A549 (cell line): ENCODE measurements around the gene CDK14. TPM values are rescaled to one million over a fixed set of nuclear protein-coding genes. Genes with fewer than 3 reads are reported as not detected.

ENCODE experiments used
- ATAC-seq, 2 experiments: fragments of 200-7000 bp in 1 of 2; fragments of >200 bp in 1 of 2; cut with Nextera tagmentation in 1 of 2; cut with Tn5 transposase in 1 of 2; 3 replicates each; pipeline versions ENCODE4 v1.8.0 to v1.9.1; 2018 to 2020; ENCODE audit warnings: mild to moderate bottlenecking in 1 of 2, moderate library complexity in 1 of 2
- CTCF ChIA-PET: fragments of 300-600 bp; sonication (Branson Sonifier 250); formaldehyde crosslinking; extraction: SDS; loops from one replicate; lab custom pipeline; 2021; ENCODE audit warnings: antibody characterized with exemption, inconsistent platforms; lab: Yijun Ruan, JAX
- POLR2A ChIA-PET: fragments of 350-600 bp; formaldehyde crosslinking; extraction: SDS; loops from one replicate; lab custom pipeline; 2021; ENCODE audit warnings: antibody characterized with exemption, inconsistent platforms; lab: Yijun Ruan, JAX
- DNase-seq, 2 experiments: peaks; one replicate each; pipeline versions ENCODE4 v3.0.0 to v3.0.0-alpha.2; 2011 to 2016; ENCODE audit warnings: low read depth in 1 of 2, low spot score in 1 of 2
- FAIRE-seq: peaks from 2 replicates; lab custom pipeline; 2011; peaks lifted over from hg19 to GRCh38; lab: Jason Lieb, UNC
- H3K27ac ChIP-seq, 2 experiments: fragments of >200 bp; sonication (Bioruptor Twin); formaldehyde crosslinking; 3 replicates each; pipeline ENCODE4 v1.5.1; 2016 to 2017
- H3K4me1 ChIP-seq: fragments of >200 bp; sonication (Bioruptor Twin); formaldehyde crosslinking; 3 replicates; pipeline ENCODE4 v1.6.1; 2016
- H3K4me2 ChIP-seq: fragments of >200 bp; sonication (Bioruptor Twin); formaldehyde crosslinking; 3 replicates; pipeline ENCODE4 v1.6.1; 2016
- H3K4me3 ChIP-seq: fragments of >200 bp; sonication (Bioruptor Twin); formaldehyde crosslinking; 3 replicates; pipeline ENCODE4 v1.5.1; 2016
- H3K9me3 ChIP-seq: fragments of >200 bp; sonication (Bioruptor Twin); formaldehyde crosslinking; 3 replicates; pipeline ENCODE4 v1.6.1; 2016
- BHLHE40 ChIP-seq: IDR thresholded peaks from 2 replicates; pipeline ENCODE4 v1.6.1; 2012; ENCODE audit warnings: low read depth, low read length, inconsistent platforms
- CEBPB ChIP-seq, 2 experiments: fragments of >200 bp in 1 of 2; sonication (Bioruptor Twin) in 1 of 2; formaldehyde crosslinking in 1 of 2; IDR thresholded peaks; 2 replicates each; pipeline ENCODE4 v1.6.1; 2012 to 2016
- CHD2 ChIP-seq: fragments of 150-350 bp; IDR thresholded peaks from 2 replicates; pipeline ENCODE4 v1.6.1; 2014; ENCODE audit warnings: low read length; ENCODE audit not compliant: partially characterized antibody
- CHD4 ChIP-seq: fragments of 200-600 bp; sonication (generic); IDR thresholded peaks from 2 replicates; pipeline ENCODE4 v1.6.1; 2016; ENCODE audit warnings: antibody characterized with exemption, mild to moderate bottlenecking, borderline replicate concordance
- EHF ChIP-seq: fragments of 250-450 bp; sonication (Bioruptor Pico); IDR thresholded peaks from 2 replicates; pipeline ENCODE4 v1.5.0; 2020; ENCODE audit warnings: mild to moderate bottlenecking
- EHMT2 ChIP-seq: fragments of 200-600 bp; sonication (generic); IDR thresholded peaks from 2 replicates; pipeline ENCODE4 v1.6.1; 2016; ENCODE audit warnings: antibody characterized with exemption, low read depth, mild to moderate bottlenecking, moderate library complexity
- FOSB ChIP-seq: fragments of 250-450 bp; sonication (Bioruptor Pico); IDR thresholded peaks from 2 replicates; pipeline ENCODE4 v1.5.0; 2020; ENCODE audit warnings: mild to moderate bottlenecking, moderate library complexity
- FOSL2 ChIP-seq, 2 experiments: fragments of 450-650 bp in 1 of 2; fragments of >200 bp in 1 of 2; sonication (Bioruptor Twin) in 1 of 2; formaldehyde crosslinking; IDR thresholded peaks; 2 replicates each; pipeline versions ENCODE4 v1.5.0 to v1.6.1; 2016 to 2020; ENCODE audit warnings: mild to moderate bottlenecking in 1 of 2, moderate library complexity in 1 of 2
- GATA3 ChIP-seq: IDR thresholded peaks from 2 replicates; pipeline ENCODE4 v1.6.1; 2012; ENCODE audit warnings: borderline replicate concordance
- HDAC2 ChIP-seq: fragments of 200-600 bp; sonication (generic); IDR thresholded peaks from 2 replicates; pipeline ENCODE4 v1.6.1; 2016
- JUNB ChIP-seq: fragments of >200 bp; sonication (Bioruptor Twin); formaldehyde crosslinking; IDR thresholded peaks from 2 replicates; pipeline ENCODE4 v1.6.1; 2016
- MYC ChIP-seq: IDR thresholded peaks from 2 replicates; pipeline ENCODE4 v1.6.1; 2012; ENCODE audit warnings: mild to moderate bottlenecking, inconsistent platforms, low read length, improper control_type of control experiment, borderline replicate concordance
- NFE2L2 ChIP-seq: fragments of 150-350 bp; conservative IDR thresholded peaks from 2 replicates; pipeline ENCODE4 v1.6.1; 2014; ENCODE audit warnings: low read length
- RFX5 ChIP-seq: fragments of 450-650 bp; IDR thresholded peaks from 2 replicates; pipeline ENCODE4 v1.7.1; 2014; ENCODE audit warnings: antibody characterized with exemption, mild to moderate bottlenecking, moderate library complexity
- SMC3 ChIP-seq: fragments of >200 bp; sonication (Bioruptor Twin); formaldehyde crosslinking; IDR thresholded peaks from 3 replicates; pipeline ENCODE4 v1.6.1; 2018; ENCODE audit warnings: inconsistent platforms
- ZFP36 ChIP-seq: fragments of 450-650 bp; IDR thresholded peaks from 2 replicates; pipeline ENCODE4 v1.6.1; 2014; ENCODE audit warnings: borderline replicate concordance; ENCODE audit not compliant: partially characterized antibody
- WGBS: methylation state at CpG from one replicate; pipeline ENCODE4 v1.1.6; 2017; ENCODE audit errors: missing lambda C conversion rate; 5-methylcytosine and 5-hydroxymethylcytosine counted together
- polyA plus RNA-seq, 4 experiments: library from polyadenylated mRNA; depleted of rRNA in 3 of 4; stranded (reverse); fragments of >200 nt; fragmentation: RNase III in 1 of 4; extraction: RNeasy Plus Mini Kit Qiagen cat#74134 plus additional on column Dnase treatment in 1 of 4; gene quantifications; 2 replicates in 3 of 4; 3 replicates in 1 of 4; pipeline ENCODE4 v1.2.3, GENCODE V29; 2011 to 2017
- TF ChIP-seq, protein P1 (sequence below): fragments of >200 bp; sonication (Bioruptor Twin); formaldehyde crosslinking; IDR thresholded peaks from 2 replicates; pipeline ENCODE4 v1.6.1; 2016
- TF ChIP-seq, protein P2 (sequence below): fragments of >200 bp; sonication (Bioruptor Twin); formaldehyde crosslinking; IDR thresholded peaks from 3 replicates; pipeline ENCODE4 v1.5.1; 2016
- TF ChIP-seq, protein P3 (sequence below): IDR thresholded peaks from 2 replicates; pipeline ENCODE4 v1.6.1; 2012
- TF ChIP-seq, protein P4 (sequence below): fragments of 200-600 bp; sonication (generic); IDR thresholded peaks from 2 replicates; pipeline ENCODE4 v1.6.1; 2016; ENCODE audit warnings: antibody characterized with exemption, mild to moderate bottlenecking, moderate library complexity

CDK14 gene
- polyA plus RNA-seq, 2 of the 4 experiments (the other 2 are of a cell fraction): 0.21 to 0.23 TPM

DNA sequence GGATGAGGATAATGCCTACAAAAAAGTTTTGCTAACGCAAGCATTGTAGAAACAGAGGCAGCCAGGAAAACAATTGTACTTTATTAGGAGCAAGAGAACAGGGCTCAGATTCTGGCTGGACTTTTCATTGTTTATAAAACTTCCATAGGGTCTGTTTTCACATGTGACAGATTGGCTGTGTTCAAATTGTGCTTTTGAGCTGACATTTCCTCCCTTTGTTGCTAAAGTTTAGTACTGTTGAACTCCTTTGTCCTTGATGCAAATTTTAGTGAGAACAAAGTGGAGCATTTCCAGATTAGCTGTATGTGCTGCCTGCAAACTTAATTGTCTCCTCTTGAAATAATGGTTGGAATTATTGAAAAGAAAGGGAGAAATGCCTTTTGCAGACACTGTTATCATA is 447.1 kb downstream of the CDK14 start:
- 83% methylated on average over 1 of the region's 1 CpG for WGBS
- Histone ChIP-seq H3K27ac (no peak overlapping the region), H3K4me2 (no peak overlapping the region), H3K4me1 (no peaks in the 10 kb centered on the region), H3K4me3 (no peak overlapping the region), H3K9me3 (no peaks in the 10 kb centered on the region)
- ChIA-PET POLR2A (no interaction called here), CTCF (no interaction called here)
- ATAC-seq (no peak), FAIRE-seq (no peak), DNase-seq (no peak)
- no peak for TF ChIP-seq EHF (CRISPR knock-in tag)
- TF ChIP-seq, protein P1, sequence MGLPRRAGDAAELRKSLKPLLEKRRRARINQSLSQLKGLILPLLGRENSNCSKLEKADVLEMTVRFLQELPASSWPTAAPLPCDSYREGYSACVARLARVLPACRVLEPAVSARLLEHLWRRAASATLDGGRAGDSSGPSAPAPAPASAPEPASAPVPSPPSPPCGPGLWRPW: no peak
- no peak for TF ChIP-seq MYC
- no peak for TF ChIP-seq BHLHE40
- no peak for TF ChIP-seq JUNB
- no peak for TF ChIP-seq CEBPB (IDR thresholded peaks at IDR 0.05)
- no peak for TF ChIP-seq FOSB

DNA sequence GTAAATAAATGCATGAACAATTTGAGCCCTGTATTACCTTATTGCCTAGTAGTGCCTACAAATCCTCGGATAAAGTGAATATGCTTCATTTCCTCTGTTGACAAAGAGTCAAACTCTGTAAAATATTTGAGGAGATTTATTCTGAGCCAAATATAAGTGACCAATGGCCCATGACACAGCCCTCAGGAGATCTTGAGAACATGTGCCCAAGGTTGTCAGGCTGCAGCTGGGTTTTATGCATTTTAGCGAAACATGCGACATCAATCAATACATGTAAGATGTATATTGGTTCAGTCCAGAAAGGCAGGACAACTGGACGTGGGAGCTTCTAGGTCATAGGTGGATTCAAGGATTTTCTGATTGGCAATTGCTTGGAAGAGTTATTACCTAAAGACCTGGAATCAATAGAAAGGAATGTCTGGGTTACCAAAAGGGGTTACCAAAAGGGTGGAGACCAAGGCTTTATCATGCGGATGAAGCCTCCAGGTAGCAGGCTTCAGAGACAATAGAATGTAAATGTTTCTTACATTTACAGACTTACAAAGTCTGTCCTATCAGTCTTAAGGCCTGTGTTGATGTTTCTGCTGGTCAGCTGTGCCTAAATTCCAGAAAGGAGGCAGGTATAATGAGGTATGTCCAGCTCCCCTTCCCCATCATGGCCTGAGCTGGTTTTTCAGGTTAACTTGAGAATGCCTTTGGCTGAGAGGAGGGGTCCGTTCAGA is 448.0 kb downstream of the CDK14 start:
- 41% methylated on average over 6 of the region's 6 CpGs for WGBS
- TF ChIP-seq ZFP36 (no peak), HDAC2 (no peak), CHD4 (no peak), GATA3 (no peak), FOSL2 (IDR thresholded peaks at IDR 0.05) (no peak), FOSL2 (CRISPR knock-in tag; IDR thresholded peaks at IDR 0.05) (no peak), RFX5 (no peak), FOSB (no peak), SMC3 (no peak), CHD2 (no peak), NFE2L2 (no peak), EHF (CRISPR knock-in tag) (no peak), EHMT2 (no peak)
- TF ChIP-seq, protein P2, sequence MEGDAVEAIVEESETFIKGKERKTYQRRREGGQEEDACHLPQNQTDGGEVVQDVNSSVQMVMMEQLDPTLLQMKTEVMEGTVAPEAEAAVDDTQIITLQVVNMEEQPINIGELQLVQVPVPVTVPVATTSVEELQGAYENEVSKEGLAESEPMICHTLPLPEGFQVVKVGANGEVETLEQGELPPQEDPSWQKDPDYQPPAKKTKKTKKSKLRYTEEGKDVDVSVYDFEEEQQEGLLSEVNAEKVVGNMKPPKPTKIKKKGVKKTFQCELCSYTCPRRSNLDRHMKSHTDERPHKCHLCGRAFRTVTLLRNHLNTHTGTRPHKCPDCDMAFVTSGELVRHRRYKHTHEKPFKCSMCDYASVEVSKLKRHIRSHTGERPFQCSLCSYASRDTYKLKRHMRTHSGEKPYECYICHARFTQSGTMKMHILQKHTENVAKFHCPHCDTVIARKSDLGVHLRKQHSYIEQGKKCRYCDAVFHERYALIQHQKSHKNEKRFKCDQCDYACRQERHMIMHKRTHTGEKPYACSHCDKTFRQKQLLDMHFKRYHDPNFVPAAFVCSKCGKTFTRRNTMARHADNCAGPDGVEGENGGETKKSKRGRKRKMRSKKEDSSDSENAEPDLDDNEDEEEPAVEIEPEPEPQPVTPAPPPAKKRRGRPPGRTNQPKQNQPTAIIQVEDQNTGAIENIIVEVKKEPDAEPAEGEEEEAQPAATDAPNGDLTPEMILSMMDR: no peak
- TF ChIP-seq, protein P3, sequence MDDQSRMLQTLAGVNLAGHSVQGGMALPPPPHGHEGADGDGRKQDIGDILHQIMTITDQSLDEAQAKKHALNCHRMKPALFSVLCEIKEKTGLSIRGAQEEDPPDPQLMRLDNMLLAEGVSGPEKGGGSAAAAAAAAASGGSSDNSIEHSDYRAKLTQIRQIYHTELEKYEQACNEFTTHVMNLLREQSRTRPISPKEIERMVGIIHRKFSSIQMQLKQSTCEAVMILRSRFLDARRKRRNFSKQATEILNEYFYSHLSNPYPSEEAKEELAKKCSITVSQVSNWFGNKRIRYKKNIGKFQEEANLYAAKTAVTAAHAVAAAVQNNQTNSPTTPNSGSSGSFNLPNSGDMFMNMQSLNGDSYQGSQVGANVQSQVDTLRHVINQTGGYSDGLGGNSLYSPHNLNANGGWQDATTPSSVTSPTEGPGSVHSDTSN: no peak
- TF ChIP-seq, protein P4, sequence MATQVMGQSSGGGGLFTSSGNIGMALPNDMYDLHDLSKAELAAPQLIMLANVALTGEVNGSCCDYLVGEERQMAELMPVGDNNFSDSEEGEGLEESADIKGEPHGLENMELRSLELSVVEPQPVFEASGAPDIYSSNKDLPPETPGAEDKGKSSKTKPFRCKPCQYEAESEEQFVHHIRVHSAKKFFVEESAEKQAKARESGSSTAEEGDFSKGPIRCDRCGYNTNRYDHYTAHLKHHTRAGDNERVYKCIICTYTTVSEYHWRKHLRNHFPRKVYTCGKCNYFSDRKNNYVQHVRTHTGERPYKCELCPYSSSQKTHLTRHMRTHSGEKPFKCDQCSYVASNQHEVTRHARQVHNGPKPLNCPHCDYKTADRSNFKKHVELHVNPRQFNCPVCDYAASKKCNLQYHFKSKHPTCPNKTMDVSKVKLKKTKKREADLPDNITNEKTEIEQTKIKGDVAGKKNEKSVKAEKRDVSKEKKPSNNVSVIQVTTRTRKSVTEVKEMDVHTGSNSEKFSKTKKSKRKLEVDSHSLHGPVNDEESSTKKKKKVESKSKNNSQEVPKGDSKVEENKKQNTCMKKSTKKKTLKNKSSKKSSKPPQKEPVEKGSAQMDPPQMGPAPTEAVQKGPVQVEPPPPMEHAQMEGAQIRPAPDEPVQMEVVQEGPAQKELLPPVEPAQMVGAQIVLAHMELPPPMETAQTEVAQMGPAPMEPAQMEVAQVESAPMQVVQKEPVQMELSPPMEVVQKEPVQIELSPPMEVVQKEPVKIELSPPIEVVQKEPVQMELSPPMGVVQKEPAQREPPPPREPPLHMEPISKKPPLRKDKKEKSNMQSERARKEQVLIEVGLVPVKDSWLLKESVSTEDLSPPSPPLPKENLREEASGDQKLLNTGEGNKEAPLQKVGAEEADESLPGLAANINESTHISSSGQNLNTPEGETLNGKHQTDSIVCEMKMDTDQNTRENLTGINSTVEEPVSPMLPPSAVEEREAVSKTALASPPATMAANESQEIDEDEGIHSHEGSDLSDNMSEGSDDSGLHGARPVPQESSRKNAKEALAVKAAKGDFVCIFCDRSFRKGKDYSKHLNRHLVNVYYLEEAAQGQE: no peak
- no peak overlapping the region for H3K27ac ChIP-seq
- CTCF ChIA-PET: no interaction called here
- no peak overlapping the region for H3K4me2 ChIP-seq
- FAIRE-seq (no peak), DNase-seq (no peak), ATAC-seq (no peak)
- H3K4me1 ChIP-seq: no peaks in the 10 kb centered on the region
- POLR2A ChIA-PET: no interaction called here
- H3K9me3 ChIP-seq: no peaks in the 10 kb centered on the region
- no peak overlapping the region for H3K4me3 ChIP-seq
